ENCODE measurements around the gene JPT1.
"Not testable (repeated sequence)": the region's sequence is repeated elsewhere in the genome, so short reads cannot be mapped to it uniquely, and the experiment has no call there.

Gene JPT1

GRCh38 chr17:75158480-75158879 lies 4.2 kb upstream of the JPT1 start:
- not testable (repeated sequence) for DNase-seq (ENCODE audit: low read depth, low spot score)

DNA sequence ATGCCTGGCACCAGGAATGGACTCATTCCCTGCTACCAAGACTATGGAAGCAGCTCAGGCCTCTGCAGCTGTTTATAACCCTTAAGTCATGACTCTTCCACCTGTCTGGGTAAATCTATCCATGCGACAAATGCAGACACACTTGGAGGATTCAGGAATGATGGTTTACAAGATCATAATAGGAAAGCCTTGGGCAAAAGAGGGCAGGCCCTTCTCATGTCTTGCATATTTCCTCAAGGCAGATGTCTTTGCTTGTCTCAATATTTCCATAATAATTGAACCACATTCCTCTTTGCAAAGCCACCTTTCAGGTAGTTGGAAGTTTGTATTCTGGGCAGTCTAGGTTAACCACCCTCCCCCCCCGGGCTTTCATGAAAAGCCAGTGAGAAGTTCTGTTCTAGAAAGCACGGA lies 884 bp upstream of the JPT1 start:
- no peak for DNase-seq (ENCODE audit: low read depth, low spot score)

- peak; percentile 43 for DNase-seq (ENCODE audit: low read depth, low spot score)
These were observed 525 bp downstream of the JPT1 start for GRCh38 chr17:75153780-75154194.

GRCh38 chr17:75152922-75153779 lies 1.2 kb downstream of the JPT1 start:
- peak; percentile 58 for DNase-seq (ENCODE audit: low read depth, low spot score)

GRCh38 chr17:75152523-75152921 lies 1.8 kb downstream of the JPT1 start:
- DNase-seq (ENCODE audit: low read depth, low spot score) = peak; percentile 45

DNA sequence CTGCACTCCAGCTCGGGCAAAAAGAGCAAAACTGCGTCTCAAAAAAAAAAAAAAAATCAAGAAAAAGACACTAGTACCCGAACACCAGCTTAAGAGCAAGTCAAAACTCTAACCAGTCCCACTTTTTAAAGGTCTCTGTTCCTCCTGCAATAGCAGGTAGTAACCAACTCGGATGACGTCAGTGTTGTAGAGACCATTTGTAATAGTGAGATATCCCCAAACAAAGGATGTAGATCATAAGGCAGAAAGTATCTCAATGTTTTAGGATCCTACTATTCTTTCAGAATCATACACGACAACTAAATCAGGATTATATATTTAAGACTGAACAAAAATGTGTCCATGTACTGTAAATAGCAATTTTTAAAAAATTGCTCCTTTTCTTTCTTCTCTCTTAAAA lies 2.4 kb downstream of the JPT1 start:
- DNase-seq (ENCODE audit: low read depth, low spot score) = peak; percentile 57

DNA sequence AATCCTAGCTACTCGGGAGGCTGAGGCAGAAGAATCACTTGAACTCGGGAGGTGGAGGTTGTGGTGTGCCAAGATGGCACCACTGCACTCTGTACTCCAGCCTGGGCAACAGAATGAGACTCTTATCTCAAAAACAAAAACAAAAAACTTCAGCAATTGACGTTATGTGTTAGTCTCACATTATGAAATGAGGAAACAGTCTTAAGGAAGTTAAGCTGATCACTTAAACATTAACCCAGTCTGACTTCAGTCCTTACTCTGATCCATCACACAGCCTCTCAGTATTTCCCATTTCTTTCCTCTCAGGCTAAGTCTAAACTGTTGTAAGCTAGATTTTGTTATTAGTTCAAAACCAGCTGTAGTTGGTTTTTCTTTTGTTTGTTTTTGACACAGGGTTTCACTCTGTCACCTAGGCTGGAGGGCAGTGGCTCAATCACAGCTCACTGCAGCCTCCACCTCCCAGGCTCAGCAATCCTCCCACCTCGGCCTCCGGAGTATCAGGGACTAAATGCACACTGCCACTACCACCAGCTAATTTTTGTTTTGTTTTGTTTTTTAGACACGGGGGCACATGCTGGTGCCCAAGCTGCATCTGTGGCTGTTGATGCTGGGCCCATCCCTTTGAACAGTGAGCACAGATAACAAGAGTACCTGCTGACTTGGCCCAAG lies 6.3 kb downstream of the JPT1 start:
- DNase-seq (ENCODE audit: low read depth, low spot score) = no peak

- no peak for DNase-seq (ENCODE audit: low read depth, low spot score)
These were observed 7.7 kb downstream of the JPT1 start for GRCh38 chr17:75146592-75146991.

DNA sequence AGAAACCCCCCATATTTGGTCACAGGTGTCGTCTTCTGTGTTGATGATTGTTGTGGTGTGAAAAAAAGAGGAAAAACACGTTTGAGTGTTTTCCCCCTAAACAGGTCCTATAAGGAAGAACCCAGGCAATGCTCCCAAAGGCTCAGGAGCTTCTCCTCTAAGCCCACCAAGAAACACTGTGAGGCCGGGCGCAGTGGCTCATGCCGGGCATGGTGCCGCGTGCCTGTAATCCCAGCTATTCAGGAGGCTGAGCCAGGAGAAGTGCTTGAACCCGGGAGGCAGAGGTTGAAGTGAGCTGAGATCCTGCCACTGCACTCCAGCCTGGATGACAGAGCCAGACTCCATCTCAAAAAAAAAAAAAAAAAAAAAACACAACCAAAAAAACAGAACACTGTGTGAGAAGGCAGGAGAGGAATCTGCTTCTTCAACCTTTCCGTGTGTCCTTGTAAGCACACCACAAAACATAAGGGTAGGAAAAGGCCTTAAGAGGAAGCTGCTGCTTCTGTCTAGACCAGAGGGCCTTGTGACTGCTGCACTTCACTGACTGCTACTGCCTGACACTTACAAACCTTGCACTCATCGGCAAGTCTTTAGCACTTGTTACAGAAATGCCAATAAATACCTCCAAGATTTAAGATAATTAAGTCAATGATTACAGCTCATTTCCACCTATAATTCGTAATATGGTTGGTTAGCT lies 9.3 kb downstream of the JPT1 start:
- DNase-seq (ENCODE audit: low read depth, low spot score) = no peak

DNA sequence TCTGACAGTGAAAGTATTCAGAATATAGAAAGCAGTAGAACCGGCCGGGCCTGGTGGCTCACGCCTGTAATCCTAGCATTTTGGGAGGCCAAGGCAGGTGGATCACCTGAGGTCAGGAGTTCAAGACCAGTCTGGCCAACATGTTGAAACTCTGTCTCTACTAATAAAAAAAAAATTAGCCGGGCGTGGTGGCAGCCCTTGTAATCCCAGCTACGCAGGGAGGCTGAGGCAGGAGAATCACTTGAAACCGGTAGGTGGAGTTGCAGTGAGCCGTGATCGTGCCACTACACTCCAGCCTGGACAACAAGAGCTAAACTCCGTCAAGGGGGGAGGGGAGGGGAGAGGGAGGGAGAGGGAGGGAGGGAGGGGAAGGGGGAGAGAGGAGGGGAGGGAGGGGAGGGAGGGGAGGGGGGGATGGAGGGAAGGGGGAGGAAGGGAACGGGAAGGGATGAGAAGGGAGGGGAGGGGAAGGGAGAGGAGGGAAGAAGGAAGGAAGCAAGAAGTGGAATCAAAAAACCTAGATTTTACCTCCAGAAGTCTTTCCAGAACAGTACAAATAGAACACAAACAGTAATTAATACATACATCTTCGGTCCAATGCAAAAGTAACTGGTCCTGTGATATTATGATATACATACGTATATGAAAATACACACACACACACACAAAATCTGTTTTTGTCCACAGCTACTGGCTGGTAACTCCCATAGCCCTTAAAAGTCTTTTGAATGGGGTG lies 11.9 kb downstream of the JPT1 start:
- DNase-seq (ENCODE audit: low read depth, low spot score) = no peak

DNA sequence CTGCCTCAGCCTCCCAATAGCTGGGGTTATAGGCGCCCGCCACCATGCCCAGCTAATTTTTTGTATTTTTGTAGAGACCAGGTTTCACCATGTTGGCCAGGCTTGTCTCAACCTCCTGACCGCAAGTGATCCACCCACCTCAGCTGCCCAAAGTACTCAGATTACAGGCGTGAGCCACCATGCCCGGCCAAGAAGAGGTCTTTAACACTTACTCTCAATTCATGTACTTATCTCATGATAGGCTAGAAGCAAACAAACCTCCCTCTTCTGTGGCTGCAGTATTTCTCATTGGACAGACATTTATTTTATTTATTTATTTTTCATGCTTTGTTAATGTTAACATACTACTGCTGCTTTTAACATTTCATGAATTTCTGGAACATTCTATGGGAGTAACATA lies 15.8 kb downstream of the JPT1 start:
- no peak for DNase-seq (ENCODE audit: low read depth, low spot score)

DNA sequence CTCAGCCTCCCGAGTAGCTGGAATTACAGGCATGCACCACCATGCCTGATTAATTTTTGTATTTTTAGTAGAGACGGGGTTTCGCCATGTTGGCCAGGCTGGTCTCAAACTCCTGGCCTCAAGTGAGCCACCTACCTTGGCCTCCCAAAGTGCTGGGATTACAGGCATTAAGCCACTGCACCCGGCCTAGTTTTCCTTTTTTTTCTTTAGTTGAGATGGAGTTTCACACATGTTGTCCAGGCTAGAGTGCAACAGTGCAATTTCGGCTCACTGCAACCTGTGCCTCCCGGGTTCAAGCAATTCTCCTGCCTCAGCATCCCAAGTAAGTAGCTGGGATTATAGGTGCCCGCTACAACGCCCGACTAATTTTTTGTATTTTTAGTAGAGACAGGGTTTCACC lies 16.6 kb downstream of the JPT1 start:
- DNase-seq (ENCODE audit: low read depth, low spot score) = not testable (repeated sequence)

- DNase-seq (ENCODE audit: low read depth, low spot score) = no peak
These were observed 18.4 kb downstream of the JPT1 start for GRCh38 chr17:75135946-75136345.

- DNase-seq (ENCODE audit: low read depth, low spot score) = no peak
These were observed 18.9 kb downstream of the JPT1 start for GRCh38 chr17:75135452-75135851.

DNA sequence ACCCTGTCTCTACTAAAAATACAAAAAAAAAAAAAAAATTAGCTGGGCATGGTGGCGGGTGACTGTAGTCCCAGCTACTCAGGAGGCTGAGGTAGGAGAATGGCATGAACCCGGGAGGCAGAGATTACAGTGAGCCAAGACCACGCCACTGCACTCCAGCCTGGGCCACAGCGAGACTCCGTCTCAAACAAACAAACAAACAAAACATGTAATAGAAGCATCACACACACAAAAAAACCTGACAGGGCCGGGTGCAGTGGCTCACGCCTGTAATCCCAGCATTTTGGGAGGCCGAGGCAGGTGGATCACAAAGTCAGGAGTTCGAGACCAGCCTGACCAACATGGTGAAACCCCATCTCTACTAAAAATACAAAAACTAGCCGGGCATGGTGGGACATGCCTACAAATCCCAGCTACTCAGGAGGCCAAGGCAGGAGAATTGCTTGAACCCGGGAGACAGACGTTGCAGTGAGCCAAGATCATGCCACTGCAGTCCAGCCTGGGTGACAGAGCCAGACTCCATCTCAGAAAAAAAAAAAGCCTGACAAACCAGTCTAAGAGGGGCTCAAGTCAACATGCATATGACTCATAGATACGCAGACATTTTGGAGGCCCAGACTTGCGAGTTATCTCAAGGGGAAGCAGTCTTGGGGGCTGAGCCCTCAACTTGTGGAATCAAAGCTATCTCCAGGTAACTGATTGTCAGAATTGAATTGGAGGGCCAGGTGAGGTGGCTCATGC lies 20.5 kb downstream of the JPT1 start:
- not testable (repeated sequence) for DNase-seq (ENCODE audit: low read depth, low spot score)

DNA sequence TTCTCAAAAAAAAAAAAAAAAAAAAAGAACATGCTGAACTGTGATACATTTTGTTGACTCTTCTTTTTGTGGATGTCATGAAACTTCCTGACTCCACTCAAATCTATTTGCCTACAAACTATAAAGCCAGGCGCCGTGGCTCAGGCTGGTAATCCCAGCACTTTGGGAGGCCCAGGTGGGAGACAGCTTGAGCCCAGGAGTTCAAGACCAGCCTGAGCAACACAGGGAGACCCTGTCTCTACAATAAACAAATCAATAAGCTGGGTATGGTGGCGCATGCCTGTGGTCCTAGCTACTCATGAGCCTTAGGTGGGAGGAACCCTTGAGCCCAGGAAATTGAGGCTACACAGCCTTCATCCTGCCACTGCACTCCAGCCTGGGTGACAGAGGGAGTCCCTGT lies 21.3 kb downstream of the JPT1 start:
- no peak for DNase-seq (ENCODE audit: low read depth, low spot score)

DNA sequence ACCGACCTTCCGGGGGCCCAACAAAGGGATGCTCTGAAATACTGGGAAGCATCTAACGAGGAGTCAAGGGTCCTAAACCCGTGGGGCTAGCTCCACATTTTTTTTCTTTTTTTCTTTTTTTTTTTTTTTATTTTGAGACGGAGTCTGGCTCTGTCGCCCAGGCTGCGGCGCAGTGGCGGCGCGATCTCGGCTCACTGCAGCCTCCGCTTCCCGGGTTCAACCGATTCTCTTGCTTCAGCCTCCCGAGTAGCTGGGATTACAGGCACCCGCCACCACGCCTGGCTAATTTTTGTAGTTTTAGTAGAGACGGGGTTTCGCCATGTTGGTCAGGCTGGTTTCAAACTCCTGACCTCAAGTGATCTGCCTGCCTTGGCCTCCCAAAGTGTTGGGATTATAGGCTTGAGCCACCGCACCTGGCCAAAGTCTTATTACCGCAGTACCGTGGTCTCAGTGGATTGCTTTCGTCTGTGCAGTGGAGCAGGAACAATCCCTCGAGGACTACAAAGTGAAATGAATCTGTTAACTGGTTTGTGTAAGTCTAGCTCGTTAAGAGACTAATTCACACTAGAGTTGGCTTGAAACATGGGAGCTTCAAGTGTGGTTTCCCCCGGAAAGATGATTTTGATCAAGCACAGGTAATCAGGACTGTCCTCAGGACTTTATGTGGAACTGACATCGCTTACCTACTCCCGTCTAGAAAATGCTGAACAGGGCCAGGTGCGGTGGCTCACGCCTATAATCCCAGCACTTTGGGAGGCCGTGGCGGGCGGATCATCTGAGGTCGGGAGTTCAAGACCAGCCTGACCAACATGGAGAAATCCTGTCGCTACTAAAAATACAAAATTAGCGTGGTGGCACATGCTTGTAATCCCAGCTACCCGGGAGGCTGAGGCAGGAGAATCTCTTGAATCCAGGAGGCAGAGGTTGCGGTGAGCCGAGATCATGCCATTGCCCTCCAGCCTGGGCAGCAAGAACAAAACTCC lies 22.0 kb downstream of the JPT1 start:
- not testable (repeated sequence) for DNase-seq (ENCODE audit: low read depth, low spot score)

- DNase-seq (ENCODE audit: low read depth, low spot score) = peak; percentile 91
These were observed 22.9 kb downstream of the JPT1 start, which contains the start of gene NT5C for GRCh38 chr17:75131278-75132017. NT5C (minus strand) TSS chr17:75131742; CDS start chr17:75131707, 35 bp downstream.
